HG02981 (cell line): ENCODE results near the gene MUC5B.
"Not testable (repeated sequence)": the region's sequence is repeated elsewhere in the genome, so short reads cannot be mapped to it uniquely, and the experiment has no call there.

ENCODE experiments used
- ATAC-seq: cut with Tn5 transposase; IDR thresholded peaks from one replicate; pipeline ENCODE4 v1.9.1; 2021; ENCODE audit warnings: mild to moderate bottlenecking, moderate library complexity; ENCODE audit not compliant: unreplicated experiment

The MUC5B gene

DNA sequence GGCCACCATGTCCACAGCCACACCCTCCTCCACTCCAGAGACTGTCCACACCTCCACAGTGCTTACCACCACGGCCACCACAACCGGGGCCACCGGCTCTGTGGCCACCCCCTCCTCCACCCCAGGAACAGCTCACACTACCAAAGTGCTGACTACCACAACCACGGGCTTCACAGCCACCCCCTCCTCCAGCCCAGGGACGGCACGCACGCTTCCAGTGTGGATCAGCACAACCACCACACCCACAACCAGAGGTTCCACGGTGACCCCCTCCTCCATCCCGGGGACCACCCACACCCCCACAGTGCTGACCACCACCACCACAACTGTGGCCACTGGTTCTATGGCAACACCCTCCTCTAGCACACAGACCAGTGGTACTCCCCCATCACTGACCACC lies 21.7 kb downstream of the MUC5B start:
- not testable (repeated sequence) for ATAC-seq

DNA sequence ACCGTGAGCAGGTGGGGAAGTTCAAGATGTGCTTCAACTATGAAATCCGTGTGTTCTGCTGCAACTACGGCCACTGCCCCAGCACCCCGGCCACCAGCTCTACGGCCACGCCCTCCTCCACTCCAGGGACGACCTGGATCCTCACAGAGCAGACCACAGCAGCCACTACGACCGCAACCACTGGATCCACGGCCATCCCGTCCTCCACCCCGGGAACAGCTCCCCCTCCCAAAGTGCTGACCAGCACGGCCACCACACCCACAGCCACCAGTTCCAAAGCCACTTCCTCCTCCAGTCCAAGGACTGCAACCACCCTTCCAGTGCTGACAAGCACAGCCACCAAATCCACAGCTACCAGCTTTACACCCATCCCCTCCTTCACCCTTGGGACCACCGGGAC lies 22.9 kb downstream of the MUC5B start:
- not testable (repeated sequence) for ATAC-seq

DNA sequence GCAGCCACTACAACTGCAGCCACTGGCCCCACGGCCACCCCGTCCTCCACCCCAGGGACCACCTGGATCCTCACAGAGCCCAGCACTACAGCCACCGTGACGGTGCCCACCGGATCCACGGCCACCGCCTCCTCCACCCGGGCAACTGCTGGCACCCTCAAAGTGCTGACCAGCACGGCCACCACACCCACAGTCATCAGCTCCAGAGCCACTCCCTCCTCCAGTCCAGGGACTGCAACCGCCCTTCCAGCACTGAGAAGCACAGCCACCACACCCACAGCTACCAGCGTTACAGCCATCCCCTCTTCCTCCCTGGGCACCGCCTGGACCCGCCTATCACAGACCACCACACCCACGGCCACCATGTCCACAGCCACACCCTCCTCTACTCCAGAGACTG lies 23.4 kb downstream of the MUC5B start:
- ATAC-seq: not testable (repeated sequence)

- ATAC-seq: not testable (repeated sequence)
Observed at GRCh38 chr11:1247026-1247425, 24.2 kb downstream of the MUC5B start.

GRCh38 chr11:1248951-1249350 lies 26.1 kb downstream of the MUC5B start:
- ATAC-seq: not testable (repeated sequence)

DNA sequence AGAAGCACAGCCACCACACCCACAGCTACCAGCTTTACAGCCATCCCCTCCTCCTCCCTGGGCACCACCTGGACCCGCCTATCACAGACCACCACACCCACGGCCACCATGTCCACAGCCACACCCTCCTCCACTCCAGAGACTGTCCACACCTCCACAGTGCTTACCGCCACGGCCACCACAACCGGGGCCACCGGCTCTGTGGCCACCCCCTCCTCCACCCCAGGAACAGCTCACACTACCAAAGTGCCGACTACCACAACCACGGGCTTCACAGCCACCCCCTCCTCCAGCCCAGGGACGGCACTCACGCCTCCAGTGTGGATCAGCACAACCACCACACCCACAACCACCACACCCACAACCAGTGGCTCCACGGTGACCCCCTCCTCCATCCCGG lies 27.5 kb downstream of the MUC5B start:
- ATAC-seq: not testable (repeated sequence)

GRCh38 chr11:1251236-1251770 lies 28.4 kb downstream of the MUC5B start:
- ATAC-seq: no peak

GRCh38 chr11:1252371-1253102 lies 29.7 kb downstream of the MUC5B start:
- no peak for ATAC-seq

- ATAC-seq: no peak
Observed at GRCh38 chr11:1253103-1253485, 30.2 kb downstream of the MUC5B start.

DNA sequence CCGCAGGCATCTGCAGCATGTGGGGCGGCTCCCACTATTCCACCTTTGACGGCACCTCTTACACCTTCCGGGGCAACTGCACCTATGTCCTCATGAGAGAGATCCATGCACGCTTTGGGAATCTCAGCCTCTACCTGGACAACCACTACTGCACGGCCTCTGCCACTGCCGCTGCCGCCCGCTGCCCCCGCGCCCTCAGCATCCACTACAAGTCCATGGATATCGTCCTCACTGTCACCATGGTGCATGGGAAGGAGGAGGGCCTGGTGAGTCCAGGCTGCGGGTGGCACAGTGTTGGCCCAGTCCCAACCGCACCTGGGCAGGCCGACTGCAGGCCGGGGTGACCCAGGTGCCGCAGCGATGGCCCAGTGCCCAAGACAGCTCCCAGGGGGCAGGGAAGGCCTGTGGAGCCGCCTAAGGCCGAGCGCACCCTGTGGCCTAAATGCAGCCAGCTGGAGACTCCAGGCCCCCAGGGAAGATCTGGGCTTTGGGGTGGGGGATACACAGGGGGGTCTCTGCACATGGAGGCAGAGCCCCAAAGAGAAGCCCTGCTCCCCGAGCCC lies 31.3 kb downstream of the MUC5B start:
- no peak for ATAC-seq

DNA sequence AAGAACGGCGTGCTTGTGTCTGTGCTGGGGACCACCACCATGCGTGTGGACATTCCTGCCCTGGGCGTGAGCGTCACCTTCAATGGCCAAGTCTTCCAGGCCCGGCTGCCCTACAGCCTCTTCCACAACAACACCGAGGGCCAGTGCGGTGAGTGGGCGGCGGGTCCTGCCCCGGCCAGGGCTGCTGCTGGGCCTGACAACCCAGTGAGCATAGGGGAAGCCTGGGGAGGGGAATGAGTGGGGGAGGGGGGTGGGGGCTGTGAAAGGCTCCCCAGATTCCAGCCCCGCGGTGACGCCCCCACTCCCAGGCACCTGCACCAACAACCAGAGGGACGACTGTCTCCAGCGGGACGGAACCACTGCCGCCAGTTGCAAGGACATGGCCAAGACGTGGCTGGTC lies 31.9 kb downstream of the MUC5B start:
- no peak for ATAC-seq

- ATAC-seq: no peak
Observed at GRCh38 chr11:1255151-1255550, 32.3 kb downstream of the MUC5B start.

GRCh38 chr11:1256257-1257045 lies 33.6 kb downstream of the MUC5B start:
- no peak for ATAC-seq

DNA sequence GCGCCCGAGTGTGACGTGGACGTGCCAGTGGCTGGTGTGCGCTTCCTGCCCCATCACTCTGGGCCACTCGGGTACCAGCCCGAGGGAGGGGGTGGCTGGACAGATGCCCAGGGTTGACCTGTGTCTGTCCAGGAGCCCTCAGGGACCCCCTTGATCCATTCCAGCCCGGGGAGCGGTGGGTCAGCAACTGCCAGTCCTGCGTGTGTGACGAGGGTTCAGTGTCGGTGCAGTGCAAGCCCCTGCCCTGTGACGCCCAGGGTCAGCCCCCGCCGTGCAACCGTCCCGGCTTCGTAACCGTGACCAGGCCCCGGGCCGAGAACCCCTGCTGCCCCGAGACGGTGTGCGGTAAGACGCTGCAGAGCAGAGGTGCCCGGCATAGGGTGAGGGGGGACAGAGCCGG lies 34.5 kb downstream of the MUC5B start:
- ATAC-seq: no peak

- ATAC-seq: no peak
Observed at GRCh38 chr11:1257916-1258315, 35.0 kb downstream of the MUC5B start.

DNA sequence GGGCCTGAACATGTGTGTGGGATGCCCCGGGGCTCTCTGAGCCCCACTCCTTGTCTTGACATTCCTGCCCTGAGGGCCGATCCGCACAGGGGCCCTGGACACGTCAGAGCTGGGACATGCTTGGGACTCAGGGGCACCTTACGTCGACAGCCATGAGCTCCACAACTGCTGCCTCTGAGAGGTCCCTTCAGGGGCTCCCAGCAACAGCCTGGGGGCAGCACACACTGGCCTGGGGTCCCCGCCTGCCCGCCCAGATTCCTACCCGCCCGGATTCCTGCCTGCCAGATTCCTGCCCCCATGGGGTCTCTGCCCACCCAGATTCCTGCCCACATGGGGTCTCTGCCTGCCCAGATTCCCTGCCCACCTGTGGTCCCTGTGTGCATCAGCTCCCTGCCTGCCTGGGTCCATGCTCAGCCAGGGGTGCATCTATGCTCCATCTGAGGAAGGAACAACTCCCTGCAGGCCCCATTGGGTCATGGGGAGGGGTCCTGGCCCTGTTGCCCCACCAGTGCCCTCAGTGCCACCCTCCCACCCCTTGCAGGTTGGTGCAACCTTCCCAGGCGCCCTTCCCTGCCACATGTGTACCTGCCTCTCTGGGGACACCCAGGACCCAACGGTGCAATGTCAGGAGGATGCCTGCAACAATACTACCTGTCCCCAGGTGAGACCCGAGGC lies 35.7 kb downstream of the MUC5B start:
- ATAC-seq: no peak

DNA sequence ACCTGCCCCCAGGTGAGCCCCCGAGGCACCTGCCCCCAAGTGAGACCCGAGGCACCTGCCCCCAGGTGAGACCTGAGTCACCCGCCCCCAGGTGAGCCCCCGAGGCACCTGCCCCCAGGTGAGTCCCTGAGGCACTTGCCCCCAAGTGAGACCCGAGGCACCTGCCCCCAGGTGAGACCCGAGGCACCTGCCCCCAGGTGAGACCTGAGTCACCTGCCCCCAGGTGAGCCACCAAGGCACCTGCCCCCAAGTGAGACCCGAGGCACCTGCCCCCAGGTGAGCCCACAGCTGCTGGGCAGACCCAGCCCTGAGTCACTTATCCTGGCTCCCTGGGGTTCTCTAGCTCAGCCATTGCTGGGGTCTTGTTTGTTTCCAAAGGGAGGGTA lies 36.2 kb downstream of the MUC5B start:
- ATAC-seq: no peak

DNA sequence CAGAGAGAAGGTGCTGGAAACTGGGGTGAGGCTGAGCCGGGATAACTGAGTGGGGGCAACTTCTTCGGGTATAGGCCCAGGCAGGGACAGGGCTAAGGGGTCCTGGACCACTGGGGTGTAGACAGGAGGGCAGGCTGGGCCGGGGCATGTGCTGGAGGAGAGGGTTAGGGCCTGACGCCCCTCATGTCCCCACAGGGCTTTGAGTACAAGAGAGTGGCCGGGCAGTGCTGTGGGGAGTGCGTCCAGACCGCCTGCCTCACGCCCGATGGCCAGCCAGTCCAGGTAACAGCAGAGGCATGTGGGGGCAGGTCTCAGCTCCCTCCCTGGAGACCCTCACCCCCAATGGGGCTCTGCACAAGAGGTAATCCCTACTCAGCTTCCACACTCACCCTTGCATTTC lies 36.7 kb downstream of the MUC5B start:
- no peak for ATAC-seq

DNA sequence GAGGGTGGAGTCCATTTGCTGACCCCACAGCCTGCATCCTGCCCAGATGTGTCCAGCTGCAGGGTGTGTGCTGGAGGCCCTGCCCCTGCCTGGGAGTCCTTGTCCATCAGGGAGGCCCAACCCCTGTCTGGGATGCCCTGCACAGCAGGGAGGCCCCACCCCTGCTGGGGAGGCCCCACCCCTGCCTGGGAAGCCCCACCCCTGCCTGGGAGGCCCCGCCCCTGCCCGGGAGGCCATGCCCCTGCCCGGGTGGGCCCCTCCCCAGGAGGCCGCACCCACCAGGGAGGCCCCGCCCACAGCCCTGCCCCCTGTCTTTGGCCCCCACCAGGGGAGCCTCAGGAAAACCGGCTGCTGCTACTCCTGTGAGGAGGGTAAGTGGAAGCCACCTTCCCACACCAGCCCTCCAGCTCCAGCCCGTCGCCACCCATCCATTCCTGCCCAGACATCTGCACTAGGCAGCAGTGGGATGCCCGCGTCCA lies 37.2 kb downstream of the MUC5B start:
- ATAC-seq: no peak

- no peak for ATAC-seq
Observed at GRCh38 chr11:1260620-1261019, 37.8 kb downstream of the MUC5B start.
